NCI-H526 treated with DMSO at 0.1 percent for 48 hours (cell line): ENCODE data around the gene CCDC92.
A peak's percentile ranks its signal among the peaks of the same experiment; 100 is the strongest.

Experiments used
- DNase-seq: peaks from one replicate; lab custom pipeline; 2025; lab: John Stamatoyannopoulos, UW

CCDC92 gene

GRCh38 chr12:123908884-123909725 lies 63.5 kb downstream of the CCDC92 start:
- DNase-seq = no peak

- no peak for DNase-seq
Observed at GRCh38 chr12:123907726-123908476, 64.7 kb downstream of the CCDC92 start.

- no peak for DNase-seq
Observed at GRCh38 chr12:123906711-123907420, 65.8 kb downstream of the CCDC92 start.

- peak; percentile 67 for DNase-seq
Observed at GRCh38 chr12:123905319-123905925, 67.2 kb downstream of the CCDC92 start.

- no peak for DNase-seq
Observed at GRCh38 chr12:123903301-123904065, 69.1 kb downstream of the CCDC92 start.

- no peak for DNase-seq
Observed at GRCh38 chr12:123902821-123903220, 69.8 kb downstream of the CCDC92 start.

GRCh38 chr12:123900871-123901376 lies 71.7 kb downstream of the CCDC92 start:
- DNase-seq = no peak

- DNase-seq = no peak
Observed at GRCh38 chr12:123899368-123899767, 73.3 kb downstream of the CCDC92 start.

GRCh38 chr12:123898673-123899072 lies 74.0 kb downstream of the CCDC92 start:
- no peak for DNase-seq

GRCh38 chr12:123897221-123897620 lies 75.4 kb downstream of the CCDC92 start:
- DNase-seq = no peak

GRCh38 chr12:123896767-123897166 lies 75.9 kb downstream of the CCDC92 start:
- no peak for DNase-seq

- DNase-seq = no peak
Observed at GRCh38 chr12:123895451-123895850, 77.2 kb downstream of the CCDC92 start.

GRCh38 chr12:123894823-123895345 lies 77.7 kb downstream of the CCDC92 start:
- no peak for DNase-seq

GRCh38 chr12:123893276-123893675 lies 79.4 kb downstream of the CCDC92 start:
- DNase-seq = no peak

- DNase-seq = no peak
Observed at GRCh38 chr12:123892853-123893252, 79.8 kb downstream of the CCDC92 start.

GRCh38 chr12:123892180-123892559 lies 80.5 kb downstream of the CCDC92 start:
- no peak for DNase-seq

GRCh38 chr12:123891516-123892179 lies 81.0 kb downstream of the CCDC92 start:
- DNase-seq = no peak

- no peak for DNase-seq
Observed at GRCh38 chr12:123891011-123891410, 81.6 kb downstream of the CCDC92 start.

- DNase-seq = no peak
Observed at GRCh38 chr12:123890536-123890902, 82.1 kb downstream of the CCDC92 start.

GRCh38 chr12:123889848-123890535 lies 82.6 kb downstream of the CCDC92 start:
- no peak for DNase-seq
